HCT116 (cell line): Measurements from ENCODE around the gene LRP1B.

Source experiments
- CEBPB ChIP-seq: IDR thresholded peaks from 2 replicates; pipeline ENCODE4 v1.6.1; 2012; ENCODE audit warnings: low read depth
- EGR1 ChIP-seq: IDR thresholded peaks from 2 replicates; pipeline ENCODE4 v1.6.1; 2012; ENCODE audit warnings: low read depth
- EZH2 ChIP-seq: fragments of 200-600 bp; sonication (generic); IDR thresholded peaks from 2 replicates; pipeline ENCODE4 v1.6.1; 2017; ENCODE audit warnings: antibody characterized with exemption, mixed run types
- FOSL1 ChIP-seq: IDR thresholded peaks from 2 replicates; pipeline ENCODE4 v1.6.1; 2012; ENCODE audit warnings: low read depth
- POLR2A ChIP-seq: IDR thresholded peaks from 2 replicates; pipeline ENCODE4 v1.7.0; 2011; ENCODE audit warnings: borderline replicate concordance; ENCODE audit not compliant: insufficient read depth, insufficient read length; ENCODE audit errors: extremely low read depth
- POLR2AphosphoS5 ChIP-seq: IDR thresholded peaks from 2 replicates; pipeline ENCODE4 v1.6.1; 2011; ENCODE audit warnings: mild to moderate bottlenecking, low read depth, low read length, moderate library complexity
- RAD21 ChIP-seq: IDR thresholded peaks from 2 replicates; pipeline ENCODE4 v1.6.1; 2012; ENCODE audit warnings: low read depth, mild to moderate bottlenecking
- SRF ChIP-seq: IDR thresholded peaks from 2 replicates; pipeline ENCODE4 v1.6.1; 2012; ENCODE audit warnings: low read depth
- ZFX ChIP-seq: fragments of 450-650 bp; IDR thresholded peaks from 2 replicates; pipeline ENCODE4 v1.6.1; 2017
- ZNF274 ChIP-seq: fragments of 200-500 bp; sonication (Bioruptor generic); IDR thresholded peaks from 2 replicates; pipeline ENCODE4 v1.6.1; 2014; ENCODE audit warnings: mild to moderate bottlenecking, low read depth, low read length, inconsistent platforms
- TF ChIP-seq, protein P1 (sequence below), 3 experiments: fragments of 200-600 bp in 1 of 3; sonication (generic) in 1 of 3; IDR thresholded peaks in 2 of 3; conservative IDR thresholded peaks in 1 of 3; 2 replicates each; pipeline ENCODE4 v1.5.1; 2012 to 2017; ENCODE audit warnings: low read depth in 2 of 3, low read length in 2 of 3, antibody characterized with exemption in 1 of 3, borderline replicate concordance in 1 of 3, control low read depth in 1 of 3, mild to moderate bottlenecking in 1 of 3, mixed read lengths in 1 of 3, mixed run types in 1 of 3, moderate library complexity in 1 of 3; ENCODE audit not compliant: insufficient read depth in 1 of 3
- TF ChIP-seq, protein P2 (sequence below): IDR thresholded peaks from 2 replicates; pipeline ENCODE4 v1.6.1; 2012; ENCODE audit warnings: low read depth
- TF ChIP-seq, protein P3 (sequence below): IDR thresholded peaks from 2 replicates; pipeline ENCODE4 v1.6.1; 2012
- TF ChIP-seq, protein P4 (sequence below): IDR thresholded peaks from 2 replicates; pipeline ENCODE4 v1.6.1; 2011; ENCODE audit warnings: mild to moderate bottlenecking, low read length, moderate library complexity; ENCODE audit not compliant: insufficient replicate concordance; ENCODE audit errors: extremely low read depth

DNA sequence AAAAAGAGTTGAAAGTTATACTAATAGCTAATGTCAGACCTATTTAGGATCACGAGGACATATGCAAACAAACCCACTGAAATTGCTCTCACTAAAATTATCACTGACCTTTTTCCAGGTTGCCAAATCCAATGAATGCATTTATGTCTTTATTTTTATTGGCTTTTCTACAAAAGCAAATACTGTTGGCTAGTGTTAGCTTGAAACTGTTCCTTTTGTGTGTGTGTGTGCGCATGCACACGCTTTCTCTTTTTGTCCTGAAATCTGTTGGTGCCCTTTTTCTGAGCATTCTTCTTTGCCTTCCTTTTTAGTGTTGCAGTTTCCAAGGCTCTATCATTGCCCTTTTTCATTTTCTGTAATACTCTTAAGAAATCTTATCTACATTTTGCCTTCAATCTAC is 1269.2 kb downstream of the LRP1B start:
- TF ChIP-seq EGR1 (no peak), POLR2A (no peak), POLR2AphosphoS5 (no peak), ZFX (no peak), EZH2 (no peak), SRF (no peak), RAD21 (no peak), ZNF274 (no peak), FOSL1 (no peak), CEBPB (no peak)
- TF ChIP-seq, protein P1, sequence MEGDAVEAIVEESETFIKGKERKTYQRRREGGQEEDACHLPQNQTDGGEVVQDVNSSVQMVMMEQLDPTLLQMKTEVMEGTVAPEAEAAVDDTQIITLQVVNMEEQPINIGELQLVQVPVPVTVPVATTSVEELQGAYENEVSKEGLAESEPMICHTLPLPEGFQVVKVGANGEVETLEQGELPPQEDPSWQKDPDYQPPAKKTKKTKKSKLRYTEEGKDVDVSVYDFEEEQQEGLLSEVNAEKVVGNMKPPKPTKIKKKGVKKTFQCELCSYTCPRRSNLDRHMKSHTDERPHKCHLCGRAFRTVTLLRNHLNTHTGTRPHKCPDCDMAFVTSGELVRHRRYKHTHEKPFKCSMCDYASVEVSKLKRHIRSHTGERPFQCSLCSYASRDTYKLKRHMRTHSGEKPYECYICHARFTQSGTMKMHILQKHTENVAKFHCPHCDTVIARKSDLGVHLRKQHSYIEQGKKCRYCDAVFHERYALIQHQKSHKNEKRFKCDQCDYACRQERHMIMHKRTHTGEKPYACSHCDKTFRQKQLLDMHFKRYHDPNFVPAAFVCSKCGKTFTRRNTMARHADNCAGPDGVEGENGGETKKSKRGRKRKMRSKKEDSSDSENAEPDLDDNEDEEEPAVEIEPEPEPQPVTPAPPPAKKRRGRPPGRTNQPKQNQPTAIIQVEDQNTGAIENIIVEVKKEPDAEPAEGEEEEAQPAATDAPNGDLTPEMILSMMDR (IDR thresholded peaks at IDR 0.05 in 2 of 3, conservative IDR thresholded peaks at IDR 0.05 in 1 of 3; ENCODE audit: borderline replicate concordance in 1 of 3, insufficient read depth in 1 of 3, low read depth in 2 of 3, low read length in 2 of 3), result no peak
- TF ChIP-seq, protein P2, sequence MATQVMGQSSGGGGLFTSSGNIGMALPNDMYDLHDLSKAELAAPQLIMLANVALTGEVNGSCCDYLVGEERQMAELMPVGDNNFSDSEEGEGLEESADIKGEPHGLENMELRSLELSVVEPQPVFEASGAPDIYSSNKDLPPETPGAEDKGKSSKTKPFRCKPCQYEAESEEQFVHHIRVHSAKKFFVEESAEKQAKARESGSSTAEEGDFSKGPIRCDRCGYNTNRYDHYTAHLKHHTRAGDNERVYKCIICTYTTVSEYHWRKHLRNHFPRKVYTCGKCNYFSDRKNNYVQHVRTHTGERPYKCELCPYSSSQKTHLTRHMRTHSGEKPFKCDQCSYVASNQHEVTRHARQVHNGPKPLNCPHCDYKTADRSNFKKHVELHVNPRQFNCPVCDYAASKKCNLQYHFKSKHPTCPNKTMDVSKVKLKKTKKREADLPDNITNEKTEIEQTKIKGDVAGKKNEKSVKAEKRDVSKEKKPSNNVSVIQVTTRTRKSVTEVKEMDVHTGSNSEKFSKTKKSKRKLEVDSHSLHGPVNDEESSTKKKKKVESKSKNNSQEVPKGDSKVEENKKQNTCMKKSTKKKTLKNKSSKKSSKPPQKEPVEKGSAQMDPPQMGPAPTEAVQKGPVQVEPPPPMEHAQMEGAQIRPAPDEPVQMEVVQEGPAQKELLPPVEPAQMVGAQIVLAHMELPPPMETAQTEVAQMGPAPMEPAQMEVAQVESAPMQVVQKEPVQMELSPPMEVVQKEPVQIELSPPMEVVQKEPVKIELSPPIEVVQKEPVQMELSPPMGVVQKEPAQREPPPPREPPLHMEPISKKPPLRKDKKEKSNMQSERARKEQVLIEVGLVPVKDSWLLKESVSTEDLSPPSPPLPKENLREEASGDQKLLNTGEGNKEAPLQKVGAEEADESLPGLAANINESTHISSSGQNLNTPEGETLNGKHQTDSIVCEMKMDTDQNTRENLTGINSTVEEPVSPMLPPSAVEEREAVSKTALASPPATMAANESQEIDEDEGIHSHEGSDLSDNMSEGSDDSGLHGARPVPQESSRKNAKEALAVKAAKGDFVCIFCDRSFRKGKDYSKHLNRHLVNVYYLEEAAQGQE, result no peak
- TF ChIP-seq, protein P3, sequence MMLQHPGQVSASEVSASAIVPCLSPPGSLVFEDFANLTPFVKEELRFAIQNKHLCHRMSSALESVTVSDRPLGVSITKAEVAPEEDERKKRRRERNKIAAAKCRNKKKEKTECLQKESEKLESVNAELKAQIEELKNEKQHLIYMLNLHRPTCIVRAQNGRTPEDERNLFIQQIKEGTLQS, result no peak
- TF ChIP-seq, protein P4, sequence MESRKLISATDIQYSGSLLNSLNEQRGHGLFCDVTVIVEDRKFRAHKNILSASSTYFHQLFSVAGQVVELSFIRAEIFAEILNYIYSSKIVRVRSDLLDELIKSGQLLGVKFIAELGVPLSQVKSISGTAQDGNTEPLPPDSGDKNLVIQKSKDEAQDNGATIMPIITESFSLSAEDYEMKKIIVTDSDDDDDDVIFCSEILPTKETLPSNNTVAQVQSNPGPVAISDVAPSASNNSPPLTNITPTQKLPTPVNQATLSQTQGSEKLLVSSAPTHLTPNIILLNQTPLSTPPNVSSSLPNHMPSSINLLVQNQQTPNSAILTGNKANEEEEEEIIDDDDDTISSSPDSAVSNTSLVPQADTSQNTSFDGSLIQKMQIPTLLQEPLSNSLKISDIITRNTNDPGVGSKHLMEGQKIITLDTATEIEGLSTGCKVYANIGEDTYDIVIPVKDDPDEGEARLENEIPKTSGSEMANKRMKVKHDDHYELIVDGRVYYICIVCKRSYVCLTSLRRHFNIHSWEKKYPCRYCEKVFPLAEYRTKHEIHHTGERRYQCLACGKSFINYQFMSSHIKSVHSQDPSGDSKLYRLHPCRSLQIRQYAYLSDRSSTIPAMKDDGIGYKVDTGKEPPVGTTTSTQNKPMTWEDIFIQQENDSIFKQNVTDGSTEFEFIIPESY, result no peak
